ENCODE measurements around the gene SAP30L.

The SAP30L gene

GRCh38 chr5:154445422-154446194 is at the start of gene SAP30L:
Gene SAP30L (plus strand): TSS chr5:154445997. CDS start chr5:154446605, 608 bp downstream.
- peaks cover 42% of the 10 kb centered on the region for H3K4me1 Mint-ChIP-seq (ENCODE audit: low read depth)
- peak within 1 kb of the TSS; percentile 98 for H3K27ac Mint-ChIP-seq
- H3K27me3 Mint-ChIP-seq, result no peaks in the 10 kb centered on the region
- H3K4me3 Mint-ChIP-seq, result peak within 1 kb of the TSS; percentile 98
- H3K36me3 Mint-ChIP-seq (ENCODE audit: low read depth), result peaks cover 34% of the 10 kb centered on the region
- no peaks in the 10 kb centered on the region for H3K9me3 Mint-ChIP-seq

- Mint-ChIP-seq H3K27ac (no peak overlapping the region), H3K9me3 (no peaks in the 10 kb centered on the region)
Measured at GRCh38 chr5:154396128-154396527, 49.7 kb upstream of the SAP30L start.

GRCh38 chr5:154397652-154398406 is 48.0 kb upstream of the SAP30L start:
- Mint-ChIP-seq H3K4me3 (no peak overlapping the region), H3K9me3 (no peaks in the 10 kb centered on the region), H3K4me1 (ENCODE audit: low read depth) (no peaks in the 10 kb centered on the region), H3K27me3 (no peaks in the 10 kb centered on the region), H3K36me3 (ENCODE audit: low read depth) (peaks cover 4% of the 10 kb centered on the region), H3K27ac (no peak overlapping the region)

More at GRCh38 chr5:154396128-154396527, 49.7 kb upstream of the SAP30L start:
- no peaks in the 10 kb centered on the region for H3K4me1 Mint-ChIP-seq (ENCODE audit: low read depth)
- no peaks in the 10 kb centered on the region for H3K27me3 Mint-ChIP-seq
- peaks cover 12% of the 10 kb centered on the region for H3K36me3 Mint-ChIP-seq (ENCODE audit: low read depth)
- H3K4me3 Mint-ChIP-seq, result no peak overlapping the region

- Mint-ChIP-seq H3K4me3 (no peak overlapping the region), H3K9me3 (no peaks in the 10 kb centered on the region), H3K4me1 (ENCODE audit: low read depth) (peaks cover 9% of the 10 kb centered on the region), H3K36me3 (ENCODE audit: low read depth) (peaks cover 4% of the 10 kb centered on the region), H3K27me3 (no peaks in the 10 kb centered on the region), H3K27ac (no peak overlapping the region)
Measured at GRCh38 chr5:154400678-154401077, 45.1 kb upstream of the SAP30L start.

GRCh38 chr5:154401355-154401754 is 44.4 kb upstream of the SAP30L start:
- H3K27ac Mint-ChIP-seq, result no peak overlapping the region
- H3K36me3 Mint-ChIP-seq (ENCODE audit: low read depth), result peaks cover 4% of the 10 kb centered on the region
- H3K4me3 Mint-ChIP-seq, result no peak overlapping the region
- H3K27me3 Mint-ChIP-seq, result no peaks in the 10 kb centered on the region
- peaks cover 9% of the 10 kb centered on the region for H3K4me1 Mint-ChIP-seq (ENCODE audit: low read depth)
- H3K9me3 Mint-ChIP-seq, result no peaks in the 10 kb centered on the region

- Mint-ChIP-seq H3K4me3 (no peak overlapping the region), H3K27me3 (no peaks in the 10 kb centered on the region), H3K9me3 (no peaks in the 10 kb centered on the region), H3K4me1 (ENCODE audit: low read depth) (peaks cover 9% of the 10 kb centered on the region), H3K27ac (no peak overlapping the region), H3K36me3 (ENCODE audit: low read depth) (peaks cover 4% of the 10 kb centered on the region)
Measured at GRCh38 chr5:154401931-154402330, 43.9 kb upstream of the SAP30L start.

GRCh38 chr5:154402611-154403010 is 43.2 kb upstream of the SAP30L start:
- H3K4me1 Mint-ChIP-seq (ENCODE audit: low read depth), result peaks cover 9% of the 10 kb centered on the region
- H3K27me3 Mint-ChIP-seq, result no peaks in the 10 kb centered on the region
- peaks cover 4% of the 10 kb centered on the region for H3K36me3 Mint-ChIP-seq (ENCODE audit: low read depth)
- no peak overlapping the region for H3K4me3 Mint-ChIP-seq
- H3K27ac Mint-ChIP-seq, result peak overlapping the region; percentile 3
- H3K9me3 Mint-ChIP-seq, result no peaks in the 10 kb centered on the region

- Mint-ChIP-seq H3K9me3 (no peaks in the 10 kb centered on the region), H3K27me3 (no peaks in the 10 kb centered on the region), H3K4me3 (no peak overlapping the region), H3K4me1 (ENCODE audit: low read depth) (peaks cover 9% of the 10 kb centered on the region), H3K27ac (no peak overlapping the region), H3K36me3 (ENCODE audit: low read depth) (peaks cover 4% of the 10 kb centered on the region)
Measured at GRCh38 chr5:154403234-154403633, 42.6 kb upstream of the SAP30L start.

- Mint-ChIP-seq H3K9me3 (no peaks in the 10 kb centered on the region), H3K36me3 (ENCODE audit: low read depth) (peaks cover 4% of the 10 kb centered on the region), H3K4me1 (ENCODE audit: low read depth) (peaks cover 9% of the 10 kb centered on the region), H3K27ac (no peak overlapping the region), H3K27me3 (no peaks in the 10 kb centered on the region), H3K4me3 (no peak overlapping the region)
Measured at GRCh38 chr5:154403776-154404387, 41.9 kb upstream of the SAP30L start.

GRCh38 chr5:154405078-154405792 is 40.6 kb upstream of the SAP30L start:
- Mint-ChIP-seq H3K4me1 (ENCODE audit: low read depth) (peaks cover 9% of the 10 kb centered on the region), H3K27me3 (no peaks in the 10 kb centered on the region), H3K4me3 (peak overlapping the region; percentile 37), H3K36me3 (ENCODE audit: low read depth) (peaks cover 8% of the 10 kb centered on the region), H3K9me3 (no peaks in the 10 kb centered on the region), H3K27ac (no peak overlapping the region)

- Mint-ChIP-seq H3K9me3 (no peaks in the 10 kb centered on the region), H3K4me3 (no peak overlapping the region), H3K36me3 (ENCODE audit: low read depth) (peaks cover 15% of the 10 kb centered on the region), H3K4me1 (ENCODE audit: low read depth) (peaks cover 9% of the 10 kb centered on the region), H3K27ac (no peak overlapping the region), H3K27me3 (no peaks in the 10 kb centered on the region)
Measured at GRCh38 chr5:154406231-154406630, 39.6 kb upstream of the SAP30L start.

- H3K4me3 Mint-ChIP-seq, result no peak overlapping the region
- H3K27me3 Mint-ChIP-seq, result no peaks in the 10 kb centered on the region
- no peaks in the 10 kb centered on the region for H3K9me3 Mint-ChIP-seq
- H3K27ac Mint-ChIP-seq, result no peak overlapping the region
- H3K36me3 Mint-ChIP-seq (ENCODE audit: low read depth), result peaks cover 20% of the 10 kb centered on the region
- peaks cover 9% of the 10 kb centered on the region for H3K4me1 Mint-ChIP-seq (ENCODE audit: low read depth)
Measured at GRCh38 chr5:154406826-154407225, 39.0 kb upstream of the SAP30L start.

- peaks cover 9% of the 10 kb centered on the region for H3K4me1 Mint-ChIP-seq (ENCODE audit: low read depth)
- no peaks in the 10 kb centered on the region for H3K9me3 Mint-ChIP-seq
- no peaks in the 10 kb centered on the region for H3K27me3 Mint-ChIP-seq
- H3K36me3 Mint-ChIP-seq (ENCODE audit: low read depth), result peaks cover 17% of the 10 kb centered on the region
- H3K4me3 Mint-ChIP-seq, result no peak overlapping the region
- no peak overlapping the region for H3K27ac Mint-ChIP-seq
Measured at GRCh38 chr5:154408811-154409210, 37.0 kb upstream of the SAP30L start.

- Mint-ChIP-seq H3K36me3 (ENCODE audit: low read depth) (peaks cover 22% of the 10 kb centered on the region), H3K27ac (no peak overlapping the region), H3K27me3 (no peaks in the 10 kb centered on the region), H3K4me1 (ENCODE audit: low read depth) (peaks cover 9% of the 10 kb centered on the region), H3K4me3 (no peak overlapping the region), H3K9me3 (no peaks in the 10 kb centered on the region)
Measured at GRCh38 chr5:154409230-154409840, 36.5 kb upstream of the SAP30L start.
